ENCODE results near the gene FOSL1. TPM values are rescaled to one million over a fixed set of nuclear protein-coding genes. Genes with fewer than 3 reads are reported as not detected.
A peak's percentile ranks its signal among the peaks of the same experiment; 100 is the strongest.

Gene FOSL1
- total RNA-seq, 3 donors from 2014 or later (not counting 1 experiment from before 2014, with no cell fraction given) = 3.4 to 9.0 (median 6.8) TPM

GRCh38 chr11:65871811-65872548, 28.2 kb downstream of the FOSL1 start:
- TF ChIP-seq CTCF (IDR thresholded peaks at IDR 0.05) = no peak
- Histone ChIP-seq H3K9me3 (ENCODE audit: control insufficient read depth, insufficient read depth, low read length) (no peaks in the 10 kb centered on the region), H3K4me3 (ENCODE audit: low read length) (no peak overlapping the region), H3K36me3 (ENCODE audit: control insufficient read depth, insufficient read depth, low read length) (peaks cover 2% of the 10 kb centered on the region), H3K4me1 (ENCODE audit: control insufficient read depth, insufficient read depth, low read length) (peaks cover 40% of the 10 kb centered on the region), H3K27me3 (ENCODE audit: control insufficient read depth, insufficient read depth, low read length) (no peaks in the 10 kb centered on the region), H3K27ac (ENCODE audit: low read length) (no peak overlapping the region)
- 82% methylated on average over 26 of the region's 26 CpGs for WGBS (ENCODE audit: insufficient coverage)
- intact Hi-C loops (cut with micrococcal nuclease) = loop anchor here (2.0 kb wide), 1 partner anchor 13 kb away; the partner anchor contains the start of gene CFL1
- no peak for DNase-seq
- Mint-ChIP-seq H3K4me1 (peaks cover 24 to 31% of the 10 kb centered on the region in 2 donors), H3K9me3 (no peaks in the 10 kb centered on the region), H3K27me3 (ENCODE audit: low read depth in 2 of 2) (no peaks in the 10 kb centered on the region), H3K27ac (peak overlapping the region; percentile 26 to 65), H3K36me3 (no peaks in the 10 kb centered on the region), H3K4me3 (peak overlapping the region; percentile 53)
- no peak for ATAC-seq

GRCh38 chr11:65870706-65871681, 29.2 kb downstream of the FOSL1 start:
- peak overlapping the region; percentile 26 to 65 for H3K27ac Mint-ChIP-seq
- intact Hi-C loops (cut with micrococcal nuclease) = no loop called here
- no peaks in the 10 kb centered on the region for H3K9me3 Mint-ChIP-seq
- Histone ChIP-seq H3K4me3 (ENCODE audit: low read length) (no peak overlapping the region), H3K36me3 (ENCODE audit: control insufficient read depth, insufficient read depth, low read length) (peaks cover 7% of the 10 kb centered on the region), H3K9me3 (ENCODE audit: control insufficient read depth, insufficient read depth, low read length) (no peaks in the 10 kb centered on the region), H3K27me3 (ENCODE audit: control insufficient read depth, insufficient read depth, low read length) (no peaks in the 10 kb centered on the region), H3K27ac (ENCODE audit: low read length) (no peak overlapping the region), H3K4me1 (ENCODE audit: control insufficient read depth, insufficient read depth, low read length) (peaks cover 36% of the 10 kb centered on the region)
- no peaks in the 10 kb centered on the region for H3K27me3 Mint-ChIP-seq (ENCODE audit: low read depth in 2 of 2)
- no peak for ATAC-seq
- H3K4me1 Mint-ChIP-seq = peaks cover 24 to 34% of the 10 kb centered on the region in 2 donors
- no peak for DNase-seq
- peak overlapping the region; percentile 33 for H3K4me3 Mint-ChIP-seq
- no peaks in the 10 kb centered on the region for H3K36me3 Mint-ChIP-seq
- 61% methylated on average over 24 of the region's 24 CpGs for WGBS (ENCODE audit: insufficient coverage)
- no peak for TF ChIP-seq CTCF (IDR thresholded peaks at IDR 0.05)

GRCh38 chr11:65870307-65870658, 29.9 kb downstream of the FOSL1 start:
- Histone ChIP-seq H3K36me3 (ENCODE audit: control insufficient read depth, insufficient read depth, low read length) (peaks cover 14% of the 10 kb centered on the region), H3K27ac (ENCODE audit: low read length) (no peak overlapping the region), H3K4me3 (ENCODE audit: low read length) (no peak overlapping the region), H3K27me3 (ENCODE audit: control insufficient read depth, insufficient read depth, low read length) (no peaks in the 10 kb centered on the region), H3K4me1 (ENCODE audit: control insufficient read depth, insufficient read depth, low read length) (peaks cover 36% of the 10 kb centered on the region), H3K9me3 (ENCODE audit: control insufficient read depth, insufficient read depth, low read length) (no peaks in the 10 kb centered on the region)
- no peak for ATAC-seq
- TF ChIP-seq CTCF (IDR thresholded peaks at IDR 0.05) = no peak
- peak overlapping the region in 1 of 2 donors; percentile 65 for H3K27ac Mint-ChIP-seq
- H3K9me3 Mint-ChIP-seq = no peaks in the 10 kb centered on the region
- intact Hi-C loops (cut with micrococcal nuclease) = no loop called here
- H3K4me1 Mint-ChIP-seq = peaks cover 24 to 34% of the 10 kb centered on the region in 2 donors
- DNase-seq = no peak
- no peaks in the 10 kb centered on the region for H3K27me3 Mint-ChIP-seq (ENCODE audit: low read depth in 2 of 2)
- 56% methylated on average over 11 of the region's 11 CpGs for WGBS (ENCODE audit: insufficient coverage)
- H3K36me3 Mint-ChIP-seq = no peaks in the 10 kb centered on the region
- no peak overlapping the region for H3K4me3 Mint-ChIP-seq
